ENCODE data around the gene MAGEA2.
"Not testable (repeated sequence)": the region's sequence is repeated elsewhere in the genome, so short reads cannot be mapped to it uniquely, and the experiment has no call there.

The MAGEA2 gene

GRCh38 chrX:152753686-152754650, at the start of gene MAGEA2:
Gene MAGEA2, minus strand, starts transcription at chrX:152753842. Its CDS starts 2,479 bp downstream, at chrX:152751363.
- not testable (repeated sequence) for DNase-seq (ENCODE audit: low spot score)

- DNase-seq (ENCODE audit: low spot score), result no peak
Measured at GRCh38 chrX:152798945-152799344, 45.3 kb upstream of the MAGEA2 start.

- not testable (repeated sequence) for DNase-seq (ENCODE audit: low spot score)
Measured at GRCh38 chrX:152787062-152787461, 33.4 kb upstream of the MAGEA2 start.

- DNase-seq (ENCODE audit: low spot score), result not testable (repeated sequence)
Measured at GRCh38 chrX:152769549-152770289, 16.1 kb upstream of the MAGEA2 start, which contains the start of gene MAGEA6. Gene MAGEA6, minus strand, starts transcription at chrX:152769689. Its CDS starts 2,039 bp downstream, at chrX:152767650.

GRCh38 chrX:152766562-152766961, 12.9 kb upstream of the MAGEA2 start:
- not testable (repeated sequence) for DNase-seq (ENCODE audit: low spot score)

- DNase-seq (ENCODE audit: low spot score), result not testable (repeated sequence)
Measured at GRCh38 chrX:152761582-152761981, 7.9 kb upstream of the MAGEA2 start.

GRCh38 chrX:152759544-152759943, 5.9 kb upstream of the MAGEA2 start:
- DNase-seq (ENCODE audit: low spot score), result not testable (repeated sequence)

- not testable (repeated sequence) for DNase-seq (ENCODE audit: low spot score)
Measured at GRCh38 chrX:152758918-152759317, 5.3 kb upstream of the MAGEA2 start, which contains the start of gene CSAG3. Gene CSAG3, plus strand, starts transcription at chrX:152759218.

GRCh38 chrX:152754871-152755270, 1.2 kb upstream of the MAGEA2 start:
- not testable (repeated sequence) for DNase-seq (ENCODE audit: low spot score)

- DNase-seq (ENCODE audit: low spot score), result no peak
Measured at GRCh38 chrX:152738560-152738959, 15.1 kb downstream of the MAGEA2 start.

- not testable (repeated sequence) for DNase-seq (ENCODE audit: low spot score)
Measured at GRCh38 chrX:152736528-152736927, 17.1 kb downstream of the MAGEA2 start.

- no peak for DNase-seq (ENCODE audit: low spot score)
Measured at GRCh38 chrX:152735860-152736511, 17.7 kb downstream of the MAGEA2 start.

GRCh38 chrX:152735101-152735500, 18.5 kb downstream of the MAGEA2 start:
- DNase-seq (ENCODE audit: low spot score), result no peak

GRCh38 chrX:152734143-152734858, 19.3 kb downstream of the MAGEA2 start:
- not testable (repeated sequence) for DNase-seq (ENCODE audit: low spot score)

GRCh38 chrX:152733261-152733975, 20.2 kb downstream of the MAGEA2 start, which contains the start of the genes CSAG1 and MAGEA12:
Gene CSAG1, minus strand, starts transcription at chrX:152733721. Its CDS starts 1,261 bp downstream, at chrX:152732460.
Gene MAGEA12, plus strand, starts transcription at chrX:152733757. Its CDS starts 2,405 bp downstream, at chrX:152736162.
- DNase-seq (ENCODE audit: low spot score), result no peak

GRCh38 chrX:152725409-152725808, 28.2 kb downstream of the MAGEA2 start:
- DNase-seq (ENCODE audit: low spot score), result no peak

- DNase-seq (ENCODE audit: low spot score), result not testable (repeated sequence)
Measured at GRCh38 chrX:152713815-152714787, 39.5 kb downstream of the MAGEA2 start, which contains the start of gene MAGEA2B. Gene MAGEA2B, plus strand, starts transcription at chrX:152714628. Its CDS starts 2,479 bp downstream, at chrX:152717107.

GRCh38 chrX:152713195-152713594, 40.4 kb downstream of the MAGEA2 start:
- not testable (repeated sequence) for DNase-seq (ENCODE audit: low spot score)

- not testable (repeated sequence) for DNase-seq (ENCODE audit: low spot score)
Measured at GRCh38 chrX:152709173-152709572, 44.5 kb downstream of the MAGEA2 start, which contains the start of gene CSAG2. Gene CSAG2, minus strand, starts transcription at chrX:152709273. Its CDS starts 161 bp downstream, at chrX:152709112.

Measured in CD4-positive, alpha-beta T cell treated with Interleukin-15 for 4 hours (primary cell).